Osteoblast (primary cell): ENCODE measurements around the gene GPR25. TPM values are rescaled to one million over a fixed set of nuclear protein-coding genes. Genes with fewer than 3 reads are reported as not detected.
A peak's percentile ranks its signal among the peaks of the same experiment; 100 is the strongest.

Experiments
- DNase-seq: peaks from one replicate; pipeline ENCODE4 v3.0.0; 2011; ENCODE audit warnings: low spot score, mixed read lengths; ENCODE audit not compliant: insufficient read length; ENCODE audit errors: missing footprints
- H2AFZ ChIP-seq: 2 replicates; pipeline ENCODE4 v1.6.0; 2011; ENCODE audit warnings: mild to moderate bottlenecking, low read length
- H3K27ac ChIP-seq: 2 replicates; pipeline ENCODE4 v1.5.1; 2011; ENCODE audit warnings: mild to moderate bottlenecking, low read depth, low read length, moderate library complexity
- H3K27me3 ChIP-seq: 2 replicates; pipeline ENCODE4 v1.6.0; 2012; ENCODE audit warnings: mild to moderate bottlenecking, control low read depth, inconsistent platforms, low read length, moderate library complexity; ENCODE audit not compliant: insufficient read depth
- H3K36me3 ChIP-seq: 2 replicates; pipeline ENCODE4 v1.5.1; 2011; ENCODE audit warnings: mild to moderate bottlenecking, low read length, control low read depth, moderate library complexity; ENCODE audit not compliant: insufficient read depth
- H3K4me1 ChIP-seq: 2 replicates; pipeline ENCODE4 v1.5.1; 2011; ENCODE audit warnings: mild to moderate bottlenecking, low read length, control low read depth, moderate library complexity; ENCODE audit not compliant: insufficient read depth
- H3K4me2 ChIP-seq: 2 replicates; pipeline ENCODE4 v1.6.0; 2011; ENCODE audit warnings: mild to moderate bottlenecking, low read length; ENCODE audit not compliant: insufficient read depth
- H3K4me3 ChIP-seq: fragments of 200-600 bp; sonication (generic); 3 replicates; pipeline ENCODE4 v1.5.1; 2012; ENCODE audit warnings: mild to moderate bottlenecking, low read length, inconsistent platforms; ENCODE audit not compliant: insufficient read depth
- H3K79me2 ChIP-seq: 2 replicates; pipeline ENCODE4 v1.6.0; 2012; ENCODE audit warnings: mild to moderate bottlenecking, low read length, control low read depth, inconsistent platforms; ENCODE audit not compliant: insufficient read depth
- H3K9me3 ChIP-seq: 2 replicates; pipeline ENCODE4 v1.5.1; 2011; ENCODE audit warnings: low read depth, low read length, control low read depth
- H4K20me1 ChIP-seq: 2 replicates; pipeline ENCODE4 v1.6.0; 2012; ENCODE audit warnings: mild to moderate bottlenecking, low read length, control low read depth; ENCODE audit not compliant: insufficient read depth
- total RNA-seq: library from RNA; depleted of rRNA; stranded (reverse); fragments of >200 nt; gene quantifications from 2 replicates; pipeline ENCODE4 v1.2.3, GENCODE V29; 2012
- TF ChIP-seq, protein P1 (sequence below): IDR thresholded peaks from 2 replicates; pipeline ENCODE4 v1.5.1; 2011; ENCODE audit warnings: mild to moderate bottlenecking, low read depth, low read length, moderate library complexity; ENCODE audit errors: extremely low read depth

The GPR25 gene
- total RNA-seq, 1 donor: not detected

DNA sequence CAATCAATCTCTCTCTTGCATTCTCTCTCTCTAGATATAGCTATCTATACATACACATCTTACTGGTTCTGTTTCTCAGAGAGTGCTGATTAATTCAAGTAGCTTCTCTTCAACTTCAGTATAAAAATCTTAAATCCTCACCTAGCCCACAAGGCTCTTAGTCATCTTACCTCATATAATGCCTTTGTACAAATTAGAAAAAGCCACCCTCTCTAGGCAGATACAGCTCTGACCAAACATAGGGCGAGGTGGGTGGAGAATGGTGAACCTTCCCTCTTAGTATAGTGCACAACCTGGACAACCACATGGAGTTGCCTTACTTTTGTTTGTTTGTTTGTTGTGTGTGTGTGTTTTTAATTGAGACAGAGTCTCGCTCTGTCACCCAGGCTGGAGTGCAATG is 16.8 kb downstream of the GPR25 start:
- DNase-seq: no peak
- Histone ChIP-seq H3K27ac (no peak overlapping the region), H3K9me3 (no peaks in the 10 kb centered on the region), H2AFZ (no peak overlapping the region), H3K4me1 (no peaks in the 10 kb centered on the region), H3K79me2 (no peaks in the 10 kb centered on the region), H3K27me3 (peaks cover 51% of the 10 kb centered on the region), H3K4me3 (no peak overlapping the region), H3K36me3 (no peaks in the 10 kb centered on the region), H4K20me1 (no peaks in the 10 kb centered on the region), H3K4me2 (no peak overlapping the region)
- TF ChIP-seq, protein P1, sequence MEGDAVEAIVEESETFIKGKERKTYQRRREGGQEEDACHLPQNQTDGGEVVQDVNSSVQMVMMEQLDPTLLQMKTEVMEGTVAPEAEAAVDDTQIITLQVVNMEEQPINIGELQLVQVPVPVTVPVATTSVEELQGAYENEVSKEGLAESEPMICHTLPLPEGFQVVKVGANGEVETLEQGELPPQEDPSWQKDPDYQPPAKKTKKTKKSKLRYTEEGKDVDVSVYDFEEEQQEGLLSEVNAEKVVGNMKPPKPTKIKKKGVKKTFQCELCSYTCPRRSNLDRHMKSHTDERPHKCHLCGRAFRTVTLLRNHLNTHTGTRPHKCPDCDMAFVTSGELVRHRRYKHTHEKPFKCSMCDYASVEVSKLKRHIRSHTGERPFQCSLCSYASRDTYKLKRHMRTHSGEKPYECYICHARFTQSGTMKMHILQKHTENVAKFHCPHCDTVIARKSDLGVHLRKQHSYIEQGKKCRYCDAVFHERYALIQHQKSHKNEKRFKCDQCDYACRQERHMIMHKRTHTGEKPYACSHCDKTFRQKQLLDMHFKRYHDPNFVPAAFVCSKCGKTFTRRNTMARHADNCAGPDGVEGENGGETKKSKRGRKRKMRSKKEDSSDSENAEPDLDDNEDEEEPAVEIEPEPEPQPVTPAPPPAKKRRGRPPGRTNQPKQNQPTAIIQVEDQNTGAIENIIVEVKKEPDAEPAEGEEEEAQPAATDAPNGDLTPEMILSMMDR: no peak

DNA sequence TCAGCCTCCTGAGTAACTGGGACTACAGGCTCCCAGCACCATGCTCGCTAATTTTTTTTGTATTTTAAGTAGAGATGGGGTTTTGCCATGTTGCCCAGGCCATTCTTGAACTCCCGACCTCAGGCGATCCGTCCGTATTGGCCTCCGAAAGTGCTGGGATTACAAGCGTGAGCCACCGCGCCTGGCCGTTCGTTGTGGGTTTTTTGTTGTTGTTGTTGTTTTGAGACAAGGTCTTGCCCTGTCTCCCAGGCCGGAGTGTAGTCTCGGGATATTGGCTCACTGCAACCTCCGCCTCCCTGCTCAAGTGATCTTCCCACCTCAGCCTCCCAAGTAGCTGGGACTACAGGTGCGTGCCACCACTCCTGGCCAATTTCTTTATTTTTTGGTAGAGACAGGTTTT is 17.2 kb downstream of the GPR25 start:
- Histone ChIP-seq H3K27ac (no peak overlapping the region), H3K9me3 (no peaks in the 10 kb centered on the region), H3K79me2 (no peaks in the 10 kb centered on the region), H3K27me3 (peaks cover 51% of the 10 kb centered on the region), H2AFZ (no peak overlapping the region), H4K20me1 (no peaks in the 10 kb centered on the region), H3K4me2 (no peak overlapping the region), H3K4me3 (no peak overlapping the region), H3K36me3 (no peaks in the 10 kb centered on the region), H3K4me1 (no peaks in the 10 kb centered on the region)
- TF ChIP-seq, protein P1: no peak
- DNase-seq: no peak

DNA sequence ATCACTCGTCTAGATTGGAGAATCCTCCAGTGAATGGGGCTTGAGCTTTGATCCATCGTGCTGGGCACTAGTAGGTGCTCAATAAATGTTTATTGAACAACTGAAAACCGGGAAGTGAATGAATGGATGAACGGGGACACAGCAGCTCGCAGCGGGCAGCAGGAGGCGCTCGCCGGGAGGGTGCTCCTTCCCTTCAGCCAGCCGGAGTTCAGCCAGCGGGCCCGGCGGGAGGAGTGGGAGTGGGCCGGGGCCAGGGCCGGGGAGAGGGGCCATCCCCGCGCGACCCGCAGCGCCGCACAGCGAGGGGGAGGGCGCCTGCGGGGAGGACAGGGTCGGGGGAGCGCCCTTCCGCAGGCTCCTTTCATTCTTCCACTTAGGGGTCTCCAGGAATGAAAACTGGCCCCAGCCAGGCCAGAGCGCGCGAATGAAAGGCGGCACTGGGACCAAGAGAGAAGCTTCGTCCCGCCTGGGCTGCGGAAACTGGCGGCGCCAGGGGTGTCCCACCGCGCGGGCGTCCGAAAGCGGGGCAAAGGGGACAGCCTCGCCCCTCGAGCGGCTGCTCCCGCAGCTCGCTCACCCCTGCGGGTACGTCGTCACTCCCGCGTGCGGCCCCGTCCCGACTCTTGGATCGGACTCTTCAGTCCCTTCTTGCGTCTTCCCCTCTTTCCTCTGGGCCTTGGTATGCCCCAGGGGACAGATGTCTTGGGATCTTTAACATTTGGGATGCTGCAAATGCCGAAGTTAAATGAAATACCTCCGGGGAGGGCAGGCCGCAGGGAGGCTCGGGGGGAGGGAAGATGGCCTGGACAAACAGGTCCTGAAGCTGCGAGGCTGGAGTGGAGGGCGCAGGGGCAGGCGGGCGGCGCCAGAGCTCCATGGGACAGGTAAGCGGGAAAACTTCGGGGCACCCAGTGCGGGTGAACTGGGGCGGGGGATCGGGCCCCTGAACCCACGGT is 18.3 kb downstream of the GPR25 start:
- Histone ChIP-seq H3K4me1 (no peaks in the 10 kb centered on the region), H3K36me3 (no peaks in the 10 kb centered on the region), H4K20me1 (no peaks in the 10 kb centered on the region), H3K27me3 (peaks cover 51% of the 10 kb centered on the region), H3K9me3 (no peaks in the 10 kb centered on the region), H3K4me2 (peak overlapping the region; percentile 85), H3K27ac (no peak overlapping the region), H3K79me2 (no peaks in the 10 kb centered on the region), H2AFZ (peak overlapping the region; percentile 85), H3K4me3 (peak overlapping the region; percentile 68)
- peak; percentile 94 for DNase-seq
- TF ChIP-seq, protein P1: peak; percentile 44

DNA sequence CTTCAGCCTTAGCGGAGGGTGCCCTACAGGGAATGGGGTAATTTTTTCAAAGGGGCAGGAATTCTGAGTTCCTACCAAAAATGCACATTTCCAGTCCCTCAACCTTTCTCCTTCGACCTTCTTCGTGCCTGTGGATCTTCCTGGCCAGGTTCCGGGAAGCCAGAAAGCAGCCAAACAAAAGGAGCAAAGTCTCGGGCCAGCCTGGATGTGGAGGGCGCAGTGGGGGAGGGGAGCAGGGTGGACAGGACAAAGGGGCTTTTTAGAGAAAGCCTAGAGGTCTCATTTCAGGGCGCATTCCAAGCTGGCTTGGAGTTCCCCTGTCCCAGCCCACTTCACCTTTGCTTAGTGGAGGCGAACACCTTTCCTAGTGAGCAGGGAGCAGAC is 19.0 kb downstream of the GPR25 start:
- Histone ChIP-seq H2AFZ (peak overlapping the region; percentile 85), H3K79me2 (no peaks in the 10 kb centered on the region), H3K27me3 (peaks cover 51% of the 10 kb centered on the region), H3K4me3 (peak overlapping the region; percentile 68), H3K4me2 (peak overlapping the region; percentile 85), H4K20me1 (no peaks in the 10 kb centered on the region), H3K36me3 (no peaks in the 10 kb centered on the region), H3K27ac (no peak overlapping the region), H3K4me1 (no peaks in the 10 kb centered on the region), H3K9me3 (no peaks in the 10 kb centered on the region)
- DNase-seq: no peak
- TF ChIP-seq, protein P1: no peak
